ENCODE measurements around the gene HERPUD1. TPM values are rescaled to one million over a fixed set of nuclear protein-coding genes. Genes with fewer than 3 reads are reported as not detected.
A peak's percentile ranks its signal among the peaks of the same experiment; 100 is the strongest.

HERPUD1 gene
- total and polyA plus RNA-seq, 2 of the 13 experiments (the other 11 are each of a cell fraction or from before 2014, with no cell fraction given), result 96.2 to 323 TPM

GRCh38 chr16:56973294-56973689 lies 41.4 kb downstream of the HERPUD1 start (continued):
- TF ChIP-seq, protein P1, sequence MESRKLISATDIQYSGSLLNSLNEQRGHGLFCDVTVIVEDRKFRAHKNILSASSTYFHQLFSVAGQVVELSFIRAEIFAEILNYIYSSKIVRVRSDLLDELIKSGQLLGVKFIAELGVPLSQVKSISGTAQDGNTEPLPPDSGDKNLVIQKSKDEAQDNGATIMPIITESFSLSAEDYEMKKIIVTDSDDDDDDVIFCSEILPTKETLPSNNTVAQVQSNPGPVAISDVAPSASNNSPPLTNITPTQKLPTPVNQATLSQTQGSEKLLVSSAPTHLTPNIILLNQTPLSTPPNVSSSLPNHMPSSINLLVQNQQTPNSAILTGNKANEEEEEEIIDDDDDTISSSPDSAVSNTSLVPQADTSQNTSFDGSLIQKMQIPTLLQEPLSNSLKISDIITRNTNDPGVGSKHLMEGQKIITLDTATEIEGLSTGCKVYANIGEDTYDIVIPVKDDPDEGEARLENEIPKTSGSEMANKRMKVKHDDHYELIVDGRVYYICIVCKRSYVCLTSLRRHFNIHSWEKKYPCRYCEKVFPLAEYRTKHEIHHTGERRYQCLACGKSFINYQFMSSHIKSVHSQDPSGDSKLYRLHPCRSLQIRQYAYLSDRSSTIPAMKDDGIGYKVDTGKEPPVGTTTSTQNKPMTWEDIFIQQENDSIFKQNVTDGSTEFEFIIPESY (CRISPR knock-in tag; IDR thresholded peaks at IDR 0.05), result no peak
- TF ChIP-seq ZNF317 (CRISPR knock-in tag; IDR thresholded peaks at IDR 0.05) (peak; percentile 80; the same call in 1 of the 2 replicates), RXRB (CRISPR knock-in tag; IDR thresholded peaks at IDR 0.05; ENCODE audit: borderline replicate concordance) (peak; percentile 60; the same call in 1 of the 2 replicates), MYC (CRISPR knock-in tag; IDR thresholded peaks at IDR 0.05; ENCODE audit: borderline replicate concordance) (peak; percentile 76; the same call in 1 of the 2 replicates), MAFF (IDR thresholded peaks at IDR 0.05; ENCODE audit: low read depth, low read length) (no peak), NFE2 (CRISPR knock-in tag; IDR thresholded peaks at IDR 0.05) (no peak), ZBTB3 (CRISPR knock-in tag; IDR thresholded peaks at IDR 0.05; ENCODE audit: borderline replicate concordance, low read depth) (no peak), KLF6 (CRISPR knock-in tag; IDR thresholded peaks at IDR 0.05) (0 out of 2 replicates have a peak, but pooled peaks have one; percentile 37), ARNTL (CRISPR knock-in tag; IDR thresholded peaks at IDR 0.05) (peak; percentile 32; the same call in 1 of the 2 replicates), SKI (IDR thresholded peaks at IDR 0.05; ENCODE audit: partially characterized antibody) (no peak), THAP11 (CRISPR knock-in tag; IDR thresholded peaks at IDR 0.05) (no peak), PBX2 (CRISPR knock-in tag; IDR thresholded peaks at IDR 0.05) (no peak), EP300 (IDR thresholded peaks at IDR 0.05; ENCODE audit: low read depth in 2 of 2, low read length in 2 of 2) (no peak), EP300 (CRISPR knock-in tag; IDR thresholded peaks at IDR 0.05; ENCODE audit: borderline replicate concordance) (0 out of 2 replicates have a peak, but pooled peaks have one; percentile 11)
- TF ChIP-seq, protein P2, sequence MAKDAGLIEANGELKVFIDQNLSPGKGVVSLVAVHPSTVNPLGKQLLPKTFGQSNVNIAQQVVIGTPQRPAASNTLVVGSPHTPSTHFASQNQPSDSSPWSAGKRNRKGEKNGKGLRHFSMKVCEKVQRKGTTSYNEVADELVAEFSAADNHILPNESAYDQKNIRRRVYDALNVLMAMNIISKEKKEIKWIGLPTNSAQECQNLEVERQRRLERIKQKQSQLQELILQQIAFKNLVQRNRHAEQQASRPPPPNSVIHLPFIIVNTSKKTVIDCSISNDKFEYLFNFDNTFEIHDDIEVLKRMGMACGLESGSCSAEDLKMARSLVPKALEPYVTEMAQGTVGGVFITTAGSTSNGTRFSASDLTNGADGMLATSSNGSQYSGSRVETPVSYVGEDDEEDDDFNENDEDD (CRISPR knock-in tag; IDR thresholded peaks at IDR 0.05; ENCODE audit: borderline replicate concordance), result no peak
- TF ChIP-seq, protein P3, sequence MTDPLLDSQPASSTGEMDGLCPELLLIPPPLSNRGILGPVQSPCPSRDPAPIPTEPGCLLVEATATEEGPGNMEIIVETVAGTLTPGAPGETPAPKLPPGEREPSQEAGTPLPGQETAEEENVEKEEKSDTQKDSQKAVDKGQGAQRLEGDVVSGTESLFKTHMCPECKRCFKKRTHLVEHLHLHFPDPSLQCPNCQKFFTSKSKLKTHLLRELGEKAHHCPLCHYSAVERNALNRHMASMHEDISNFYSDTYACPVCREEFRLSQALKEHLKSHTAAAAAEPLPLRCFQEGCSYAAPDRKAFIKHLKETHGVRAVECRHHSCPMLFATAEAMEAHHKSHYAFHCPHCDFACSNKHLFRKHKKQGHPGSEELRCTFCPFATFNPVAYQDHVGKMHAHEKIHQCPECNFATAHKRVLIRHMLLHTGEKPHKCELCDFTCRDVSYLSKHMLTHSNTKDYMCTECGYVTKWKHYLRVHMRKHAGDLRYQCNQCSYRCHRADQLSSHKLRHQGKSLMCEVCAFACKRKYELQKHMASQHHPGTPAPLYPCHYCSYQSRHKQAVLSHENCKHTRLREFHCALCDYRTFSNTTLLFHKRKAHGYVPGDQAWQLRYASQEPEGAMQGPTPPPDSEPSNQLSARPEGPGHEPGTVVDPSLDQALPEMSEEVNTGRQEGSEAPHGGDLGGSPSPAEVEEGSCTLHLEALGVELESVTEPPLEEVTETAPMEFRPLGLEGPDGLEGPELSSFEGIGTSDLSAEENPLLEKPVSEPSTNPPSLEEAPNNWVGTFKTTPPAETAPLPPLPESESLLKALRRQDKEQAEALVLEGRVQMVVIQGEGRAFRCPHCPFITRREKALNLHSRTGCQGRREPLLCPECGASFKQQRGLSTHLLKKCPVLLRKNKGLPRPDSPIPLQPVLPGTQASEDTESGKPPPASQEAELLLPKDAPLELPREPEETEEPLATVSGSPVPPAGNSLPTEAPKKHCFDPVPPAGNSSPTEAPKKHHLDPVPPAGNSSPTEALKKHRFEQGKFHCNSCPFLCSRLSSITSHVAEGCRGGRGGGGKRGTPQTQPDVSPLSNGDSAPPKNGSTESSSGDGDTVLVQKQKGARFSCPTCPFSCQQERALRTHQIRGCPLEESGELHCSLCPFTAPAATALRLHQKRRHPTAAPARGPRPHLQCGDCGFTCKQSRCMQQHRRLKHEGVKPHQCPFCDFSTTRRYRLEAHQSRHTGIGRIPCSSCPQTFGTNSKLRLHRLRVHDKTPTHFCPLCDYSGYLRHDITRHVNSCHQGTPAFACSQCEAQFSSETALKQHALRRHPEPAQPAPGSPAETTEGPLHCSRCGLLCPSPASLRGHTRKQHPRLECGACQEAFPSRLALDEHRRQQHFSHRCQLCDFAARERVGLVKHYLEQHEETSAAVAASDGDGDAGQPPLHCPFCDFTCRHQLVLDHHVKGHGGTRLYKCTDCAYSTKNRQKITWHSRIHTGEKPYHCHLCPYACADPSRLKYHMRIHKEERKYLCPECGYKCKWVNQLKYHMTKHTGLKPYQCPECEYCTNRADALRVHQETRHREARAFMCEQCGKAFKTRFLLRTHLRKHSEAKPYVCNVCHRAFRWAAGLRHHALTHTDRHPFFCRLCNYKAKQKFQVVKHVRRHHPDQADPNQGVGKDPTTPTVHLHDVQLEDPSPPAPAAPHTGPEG (CRISPR knock-in tag; IDR thresholded peaks at IDR 0.05), result no peak
